K562 (cell line): ENCODE data around the gene HCFC1R1. TPM values are rescaled to one million over a fixed set of nuclear protein-coding genes. Genes with fewer than 3 reads are reported as not detected.

Source experiments
- BDP1 ChIP-seq: IDR thresholded peaks from 3 replicates; pipeline ENCODE4 v1.6.1; 2011; ENCODE audit not compliant: insufficient read length, insufficient read depth
- BRCA1 ChIP-seq, 2 experiments: fragments of 450-650 bp in 1 of 2; sonication (generic) in 1 of 2; formaldehyde crosslinking in 1 of 2; IDR thresholded peaks; 2 replicates each; pipeline versions ENCODE4 v1.5.0 to v1.6.1; 2017 to 2020; ENCODE audit warnings: mild to moderate bottlenecking in 1 of 2, missing genetic modification reagents in 1 of 2
- CTBP1 ChIP-seq: fragments of 450-650 bp; IDR thresholded peaks from 2 replicates; pipeline ENCODE4 v1.6.1; 2016; ENCODE audit warnings: borderline replicate concordance
- HMG20A ChIP-seq: fragments of 450-650 bp; formaldehyde crosslinking; conservative IDR thresholded peaks from 2 replicates; pipeline ENCODE4 v1.4.0; 2020; ENCODE audit warnings: mild to moderate bottlenecking, mixed read lengths
- ZNF699 ChIP-seq: fragments of 250-450 bp; sonication (Bioruptor Pico); IDR thresholded peaks from 2 replicates; pipeline ENCODE4 v1.8.0; 2021; ENCODE audit warnings: mild to moderate bottlenecking, moderate library complexity; ENCODE audit not compliant: insufficient replicate concordance
- ZNF830 ChIP-seq: fragments of 250-450 bp; sonication (Bioruptor Pico); IDR thresholded peaks from 2 replicates; pipeline ENCODE4 v1.5.0; 2021; ENCODE audit warnings: mild to moderate bottlenecking
- polyA plus RNA-seq, 8 experiments: library from polyadenylated mRNA; depleted of rRNA in 4 of 8; stranded (reverse) in 5 of 8; unstranded in 3 of 8; fragments of >200 nt; fragmentation: Nextera tagmentation in 2 of 8; fragmentation: Illumina TruSeq in 1 of 8; extraction: Ambion mirVana in 2 of 8; extraction: Trizol in 1 of 8; gene quantifications; 2 replicates each; pipeline versions ENCODE4 v1.2.1 to v1.2.3, GENCODE V29; 2011 to 2014; ENCODE audit warnings: inconsistent platforms in 1 of 8, missing spikeins in 1 of 8
- total RNA-seq, 7 experiments: library from RNA; depleted of rRNA in 6 of 7; stranded (reverse); fragments of >200 nt in 6 of 7; fragmentation: Illumina TruSeq in 2 of 7; extraction: Trizol in 2 of 7; gene quantifications; 2 replicates each; pipeline versions ENCODE4 v1.2.1 to v1.2.3, GENCODE V29; 2011 to 2021; ENCODE audit warnings: low replicate concordance in 1 of 7
- TF ChIP-seq, protein P1 (sequence below), 2 experiments: IDR thresholded peaks; 2 replicates each; pipeline ENCODE4 v1.6.1; 2011; ENCODE audit warnings: borderline replicate concordance in 1 of 2, control low read depth in 1 of 2, low read depth in 1 of 2, low read length in 1 of 2, mild to moderate bottlenecking in 1 of 2, mixed read lengths in 1 of 2, moderate library complexity in 1 of 2; ENCODE audit not compliant: insufficient read depth in 1 of 2, insufficient read length in 1 of 2, poor library complexity in 1 of 2, severe bottlenecking in 1 of 2; ENCODE audit errors: extremely low read depth in 1 of 2
- TF ChIP-seq, protein P2 (sequence below): IDR thresholded peaks from 2 replicates; pipeline ENCODE4 v1.6.1; 2012; ENCODE audit warnings: low read depth, low read length, improper control_type of control experiment, borderline replicate concordance
- TF ChIP-seq, protein P3 (sequence below): IDR thresholded peaks from 3 replicates; pipeline ENCODE4 v1.6.1; 2011; ENCODE audit warnings: borderline replicate concordance, mild to moderate bottlenecking; ENCODE audit not compliant: insufficient read length, insufficient read depth
- TF ChIP-seq, protein P4 (sequence below): conservative IDR thresholded peaks from 2 replicates; pipeline ENCODE4 v1.6.1; 2011; ENCODE audit warnings: low read depth, mild to moderate bottlenecking, low read length; ENCODE audit not compliant: control insufficient read depth
- TF ChIP-seq, protein P5 (sequence below): fragments of 250-450 bp; sonication (Bioruptor Pico); IDR thresholded peaks from 2 replicates; pipeline ENCODE4 v1.5.0; 2020; ENCODE audit warnings: mild to moderate bottlenecking
- TF ChIP-seq, protein P6 (sequence below): fragments of 200-400 bp; formaldehyde crosslinking; IDR thresholded peaks from 2 replicates; pipeline ENCODE4 v1.6.1; 2017; ENCODE audit warnings: mild to moderate bottlenecking, low read depth, low read length, moderate library complexity
- TF ChIP-seq, protein P7 (sequence below): fragments of 250-450 bp; sonication (Bioruptor Pico); IDR thresholded peaks from 2 replicates; pipeline ENCODE4 v1.4.0; 2020; ENCODE audit warnings: mild to moderate bottlenecking, moderate library complexity

The HCFC1R1 gene
- total and polyA plus RNA-seq, 9 of the 15 experiments (the other 6 are each of a cell fraction or from before 2014, with no cell fraction given) = 2.2 to 29.0 (median 11.2) TPM

DNA sequence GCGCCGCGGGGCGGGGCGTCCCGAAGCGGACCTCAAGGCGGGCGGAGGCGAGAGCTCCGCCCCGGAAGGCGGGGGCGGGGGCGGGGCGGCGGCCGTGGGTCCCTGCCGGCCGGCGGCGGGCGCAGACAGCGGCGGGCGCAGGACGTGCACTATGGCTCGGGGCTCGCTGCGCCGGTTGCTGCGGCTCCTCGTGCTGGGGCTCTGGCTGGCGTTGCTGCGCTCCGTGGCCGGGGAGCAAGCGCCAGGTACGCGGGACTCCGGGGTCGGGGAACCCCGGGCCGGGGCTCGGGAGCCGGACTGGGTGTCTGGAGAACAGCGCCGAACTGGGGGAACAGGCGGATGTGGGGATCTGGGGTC lies 3.5 kb downstream of the HCFC1R1 start, which contains the start of gene TNFRSF12A (continued):
- TF ChIP-seq, protein P1, sequence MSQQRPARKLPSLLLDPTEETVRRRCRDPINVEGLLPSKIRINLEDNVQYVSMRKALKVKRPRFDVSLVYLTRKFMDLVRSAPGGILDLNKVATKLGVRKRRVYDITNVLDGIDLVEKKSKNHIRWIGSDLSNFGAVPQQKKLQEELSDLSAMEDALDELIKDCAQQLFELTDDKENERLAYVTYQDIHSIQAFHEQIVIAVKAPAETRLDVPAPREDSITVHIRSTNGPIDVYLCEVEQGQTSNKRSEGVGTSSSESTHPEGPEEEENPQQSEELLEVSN (IDR thresholded peaks at IDR 0.05; ENCODE audit: borderline replicate concordance in 1 of 2, extremely low read depth in 1 of 2, insufficient read depth in 1 of 2, insufficient read length in 1 of 2, low read depth in 1 of 2, low read length in 1 of 2, poor library complexity in 1 of 2, severe bottlenecking in 1 of 2) = peak in 1 of 2 experiments; percentile 48
- TF ChIP-seq, protein P2, sequence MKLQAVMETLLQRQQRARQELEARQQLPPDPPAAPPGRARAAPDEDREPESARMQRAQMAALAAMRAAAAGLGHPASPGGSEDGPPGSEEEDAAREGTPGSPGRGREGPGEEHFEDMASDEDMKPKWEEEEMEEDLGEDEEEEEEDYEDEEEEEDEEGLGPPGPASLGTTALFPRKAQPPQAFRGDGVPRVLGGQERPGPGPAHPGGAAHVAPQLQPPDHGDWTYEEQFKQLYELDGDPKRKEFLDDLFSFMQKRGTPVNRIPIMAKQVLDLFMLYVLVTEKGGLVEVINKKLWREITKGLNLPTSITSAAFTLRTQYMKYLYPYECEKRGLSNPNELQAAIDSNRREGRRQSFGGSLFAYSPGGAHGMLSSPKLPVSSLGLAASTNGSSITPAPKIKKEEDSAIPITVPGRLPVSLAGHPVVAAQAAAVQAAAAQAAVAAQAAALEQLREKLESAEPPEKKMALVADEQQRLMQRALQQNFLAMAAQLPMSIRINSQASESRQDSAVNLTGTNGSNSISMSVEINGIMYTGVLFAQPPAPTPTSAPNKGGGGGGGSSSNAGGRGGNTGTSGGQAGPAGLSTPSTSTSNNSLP = no peak
- no peak for TF ChIP-seq ZNF699 (CRISPR knock-in tag)
- TF ChIP-seq, protein P3, sequence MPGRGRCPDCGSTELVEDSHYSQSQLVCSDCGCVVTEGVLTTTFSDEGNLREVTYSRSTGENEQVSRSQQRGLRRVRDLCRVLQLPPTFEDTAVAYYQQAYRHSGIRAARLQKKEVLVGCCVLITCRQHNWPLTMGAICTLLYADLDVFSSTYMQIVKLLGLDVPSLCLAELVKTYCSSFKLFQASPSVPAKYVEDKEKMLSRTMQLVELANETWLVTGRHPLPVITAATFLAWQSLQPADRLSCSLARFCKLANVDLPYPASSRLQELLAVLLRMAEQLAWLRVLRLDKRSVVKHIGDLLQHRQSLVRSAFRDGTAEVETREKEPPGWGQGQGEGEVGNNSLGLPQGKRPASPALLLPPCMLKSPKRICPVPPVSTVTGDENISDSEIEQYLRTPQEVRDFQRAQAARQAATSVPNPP = no peak
- no peak for TF ChIP-seq BRCA1 (IDR thresholded peaks at IDR 0.05)
- no peak for TF ChIP-seq BRCA1 (CRISPR knock-in tag; IDR thresholded peaks at IDR 0.05)
- TF ChIP-seq BDP1 = no peak
- no peak for TF ChIP-seq ZNF830 (CRISPR knock-in tag)
- TF ChIP-seq HMG20A (CRISPR knock-in tag) = no peak
- TF ChIP-seq, protein P4, sequence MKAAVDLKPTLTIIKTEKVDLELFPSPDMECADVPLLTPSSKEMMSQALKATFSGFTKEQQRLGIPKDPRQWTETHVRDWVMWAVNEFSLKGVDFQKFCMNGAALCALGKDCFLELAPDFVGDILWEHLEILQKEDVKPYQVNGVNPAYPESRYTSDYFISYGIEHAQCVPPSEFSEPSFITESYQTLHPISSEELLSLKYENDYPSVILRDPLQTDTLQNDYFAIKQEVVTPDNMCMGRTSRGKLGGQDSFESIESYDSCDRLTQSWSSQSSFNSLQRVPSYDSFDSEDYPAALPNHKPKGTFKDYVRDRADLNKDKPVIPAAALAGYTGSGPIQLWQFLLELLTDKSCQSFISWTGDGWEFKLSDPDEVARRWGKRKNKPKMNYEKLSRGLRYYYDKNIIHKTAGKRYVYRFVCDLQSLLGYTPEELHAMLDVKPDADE = peak; percentile 77; the same call in 1 of the 2 replicates
- TF ChIP-seq, protein P5, sequence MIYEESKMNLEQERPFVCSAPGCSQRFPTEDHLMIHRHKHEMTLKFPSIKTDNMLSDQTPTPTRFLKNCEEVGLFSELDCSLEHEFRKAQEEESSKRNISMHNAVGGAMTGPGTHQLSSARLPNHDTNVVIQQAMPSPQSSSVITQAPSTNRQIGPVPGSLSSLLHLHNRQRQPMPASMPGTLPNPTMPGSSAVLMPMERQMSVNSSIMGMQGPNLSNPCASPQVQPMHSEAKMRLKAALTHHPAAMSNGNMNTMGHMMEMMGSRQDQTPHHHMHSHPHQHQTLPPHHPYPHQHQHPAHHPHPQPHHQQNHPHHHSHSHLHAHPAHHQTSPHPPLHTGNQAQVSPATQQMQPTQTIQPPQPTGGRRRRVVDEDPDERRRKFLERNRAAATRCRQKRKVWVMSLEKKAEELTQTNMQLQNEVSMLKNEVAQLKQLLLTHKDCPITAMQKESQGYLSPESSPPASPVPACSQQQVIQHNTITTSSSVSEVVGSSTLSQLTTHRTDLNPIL (CRISPR knock-in tag) = no peak
- TF ChIP-seq, protein P6, sequence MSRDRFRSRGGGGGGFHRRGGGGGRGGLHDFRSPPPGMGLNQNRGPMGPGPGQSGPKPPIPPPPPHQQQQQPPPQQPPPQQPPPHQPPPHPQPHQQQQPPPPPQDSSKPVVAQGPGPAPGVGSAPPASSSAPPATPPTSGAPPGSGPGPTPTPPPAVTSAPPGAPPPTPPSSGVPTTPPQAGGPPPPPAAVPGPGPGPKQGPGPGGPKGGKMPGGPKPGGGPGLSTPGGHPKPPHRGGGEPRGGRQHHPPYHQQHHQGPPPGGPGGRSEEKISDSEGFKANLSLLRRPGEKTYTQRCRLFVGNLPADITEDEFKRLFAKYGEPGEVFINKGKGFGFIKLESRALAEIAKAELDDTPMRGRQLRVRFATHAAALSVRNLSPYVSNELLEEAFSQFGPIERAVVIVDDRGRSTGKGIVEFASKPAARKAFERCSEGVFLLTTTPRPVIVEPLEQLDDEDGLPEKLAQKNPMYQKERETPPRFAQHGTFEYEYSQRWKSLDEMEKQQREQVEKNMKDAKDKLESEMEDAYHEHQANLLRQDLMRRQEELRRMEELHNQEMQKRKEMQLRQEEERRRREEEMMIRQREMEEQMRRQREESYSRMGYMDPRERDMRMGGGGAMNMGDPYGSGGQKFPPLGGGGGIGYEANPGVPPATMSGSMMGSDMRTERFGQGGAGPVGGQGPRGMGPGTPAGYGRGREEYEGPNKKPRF = no peak
- 0 out of 2 replicates have a peak, but pooled peaks have one; percentile 5 for TF ChIP-seq CTBP1
- TF ChIP-seq, protein P7, sequence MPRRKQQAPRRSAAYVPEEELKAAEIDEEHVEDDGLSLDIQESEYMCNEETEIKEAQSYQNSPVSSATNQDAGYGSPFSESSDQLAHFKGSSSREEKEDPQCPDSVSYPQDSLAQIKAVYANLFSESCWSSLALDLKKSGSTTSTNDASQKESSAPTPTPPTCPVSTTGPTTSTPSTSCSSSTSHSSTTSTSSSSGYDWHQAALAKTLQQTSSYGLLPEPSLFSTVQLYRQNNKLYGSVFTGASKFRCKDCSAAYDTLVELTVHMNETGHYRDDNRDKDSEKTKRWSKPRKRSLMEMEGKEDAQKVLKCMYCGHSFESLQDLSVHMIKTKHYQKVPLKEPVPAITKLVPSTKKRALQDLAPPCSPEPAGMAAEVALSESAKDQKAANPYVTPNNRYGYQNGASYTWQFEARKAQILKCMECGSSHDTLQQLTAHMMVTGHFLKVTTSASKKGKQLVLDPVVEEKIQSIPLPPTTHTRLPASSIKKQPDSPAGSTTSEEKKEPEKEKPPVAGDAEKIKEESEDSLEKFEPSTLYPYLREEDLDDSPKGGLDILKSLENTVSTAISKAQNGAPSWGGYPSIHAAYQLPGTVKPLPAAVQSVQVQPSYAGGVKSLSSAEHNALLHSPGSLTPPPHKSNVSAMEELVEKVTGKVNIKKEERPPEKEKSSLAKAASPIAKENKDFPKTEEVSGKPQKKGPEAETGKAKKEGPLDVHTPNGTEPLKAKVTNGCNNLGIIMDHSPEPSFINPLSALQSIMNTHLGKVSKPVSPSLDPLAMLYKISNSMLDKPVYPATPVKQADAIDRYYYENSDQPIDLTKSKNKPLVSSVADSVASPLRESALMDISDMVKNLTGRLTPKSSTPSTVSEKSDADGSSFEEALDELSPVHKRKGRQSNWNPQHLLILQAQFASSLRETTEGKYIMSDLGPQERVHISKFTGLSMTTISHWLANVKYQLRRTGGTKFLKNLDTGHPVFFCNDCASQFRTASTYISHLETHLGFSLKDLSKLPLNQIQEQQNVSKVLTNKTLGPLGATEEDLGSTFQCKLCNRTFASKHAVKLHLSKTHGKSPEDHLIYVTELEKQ (CRISPR knock-in tag) = no peak
